ENCODE measurements around the gene MEAF6.

DNA sequence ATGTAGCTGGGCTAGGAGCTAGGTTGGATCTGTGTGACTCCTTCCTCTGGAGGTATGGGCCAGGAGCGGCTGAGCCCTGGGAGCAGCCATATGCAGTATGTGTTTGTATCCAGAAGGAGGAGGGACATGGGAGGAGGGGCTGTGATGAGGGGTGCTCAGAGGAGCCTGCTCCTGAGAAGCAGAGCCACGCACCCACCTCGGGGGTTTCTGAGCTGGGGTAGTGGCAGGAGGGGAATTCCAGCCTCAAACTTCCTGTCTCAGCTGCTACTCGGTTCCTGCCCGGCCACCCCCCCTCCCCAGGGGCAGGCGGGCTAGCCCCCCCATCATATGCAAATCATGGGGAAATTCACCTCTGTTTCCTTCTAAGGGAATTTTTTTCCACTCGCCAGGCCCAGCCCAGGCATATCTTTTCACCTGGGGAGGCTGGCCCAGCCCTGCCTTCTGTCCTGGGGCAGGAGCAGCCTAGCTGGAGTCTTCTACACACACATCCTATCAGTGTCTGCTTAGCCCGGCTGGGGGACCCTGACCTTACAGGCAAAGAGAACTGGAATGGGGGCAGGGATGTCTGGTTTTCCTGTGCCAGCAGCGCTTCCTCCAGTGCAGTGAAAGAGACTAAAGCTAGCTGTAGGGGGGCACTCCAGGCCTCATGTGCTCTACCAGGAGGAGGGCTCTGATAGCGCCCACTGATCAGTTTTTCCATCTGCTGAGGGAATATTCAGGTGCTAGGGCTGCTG, 37.2 kb downstream of the MEAF6 start:
- TF ChIP-seq, protein P1, sequence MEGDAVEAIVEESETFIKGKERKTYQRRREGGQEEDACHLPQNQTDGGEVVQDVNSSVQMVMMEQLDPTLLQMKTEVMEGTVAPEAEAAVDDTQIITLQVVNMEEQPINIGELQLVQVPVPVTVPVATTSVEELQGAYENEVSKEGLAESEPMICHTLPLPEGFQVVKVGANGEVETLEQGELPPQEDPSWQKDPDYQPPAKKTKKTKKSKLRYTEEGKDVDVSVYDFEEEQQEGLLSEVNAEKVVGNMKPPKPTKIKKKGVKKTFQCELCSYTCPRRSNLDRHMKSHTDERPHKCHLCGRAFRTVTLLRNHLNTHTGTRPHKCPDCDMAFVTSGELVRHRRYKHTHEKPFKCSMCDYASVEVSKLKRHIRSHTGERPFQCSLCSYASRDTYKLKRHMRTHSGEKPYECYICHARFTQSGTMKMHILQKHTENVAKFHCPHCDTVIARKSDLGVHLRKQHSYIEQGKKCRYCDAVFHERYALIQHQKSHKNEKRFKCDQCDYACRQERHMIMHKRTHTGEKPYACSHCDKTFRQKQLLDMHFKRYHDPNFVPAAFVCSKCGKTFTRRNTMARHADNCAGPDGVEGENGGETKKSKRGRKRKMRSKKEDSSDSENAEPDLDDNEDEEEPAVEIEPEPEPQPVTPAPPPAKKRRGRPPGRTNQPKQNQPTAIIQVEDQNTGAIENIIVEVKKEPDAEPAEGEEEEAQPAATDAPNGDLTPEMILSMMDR (conservative IDR thresholded peaks at IDR 0.05; ENCODE audit: low read depth in 2 of 2), result no peak
- TF ChIP-seq, protein P2, sequence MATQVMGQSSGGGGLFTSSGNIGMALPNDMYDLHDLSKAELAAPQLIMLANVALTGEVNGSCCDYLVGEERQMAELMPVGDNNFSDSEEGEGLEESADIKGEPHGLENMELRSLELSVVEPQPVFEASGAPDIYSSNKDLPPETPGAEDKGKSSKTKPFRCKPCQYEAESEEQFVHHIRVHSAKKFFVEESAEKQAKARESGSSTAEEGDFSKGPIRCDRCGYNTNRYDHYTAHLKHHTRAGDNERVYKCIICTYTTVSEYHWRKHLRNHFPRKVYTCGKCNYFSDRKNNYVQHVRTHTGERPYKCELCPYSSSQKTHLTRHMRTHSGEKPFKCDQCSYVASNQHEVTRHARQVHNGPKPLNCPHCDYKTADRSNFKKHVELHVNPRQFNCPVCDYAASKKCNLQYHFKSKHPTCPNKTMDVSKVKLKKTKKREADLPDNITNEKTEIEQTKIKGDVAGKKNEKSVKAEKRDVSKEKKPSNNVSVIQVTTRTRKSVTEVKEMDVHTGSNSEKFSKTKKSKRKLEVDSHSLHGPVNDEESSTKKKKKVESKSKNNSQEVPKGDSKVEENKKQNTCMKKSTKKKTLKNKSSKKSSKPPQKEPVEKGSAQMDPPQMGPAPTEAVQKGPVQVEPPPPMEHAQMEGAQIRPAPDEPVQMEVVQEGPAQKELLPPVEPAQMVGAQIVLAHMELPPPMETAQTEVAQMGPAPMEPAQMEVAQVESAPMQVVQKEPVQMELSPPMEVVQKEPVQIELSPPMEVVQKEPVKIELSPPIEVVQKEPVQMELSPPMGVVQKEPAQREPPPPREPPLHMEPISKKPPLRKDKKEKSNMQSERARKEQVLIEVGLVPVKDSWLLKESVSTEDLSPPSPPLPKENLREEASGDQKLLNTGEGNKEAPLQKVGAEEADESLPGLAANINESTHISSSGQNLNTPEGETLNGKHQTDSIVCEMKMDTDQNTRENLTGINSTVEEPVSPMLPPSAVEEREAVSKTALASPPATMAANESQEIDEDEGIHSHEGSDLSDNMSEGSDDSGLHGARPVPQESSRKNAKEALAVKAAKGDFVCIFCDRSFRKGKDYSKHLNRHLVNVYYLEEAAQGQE (IDR thresholded peaks at IDR 0.05; ENCODE audit: unreplicated experiment), result no peak
- no peak for TF ChIP-seq POLR2AphosphoS5 (IDR thresholded peaks at IDR 0.05; ENCODE audit: low read depth)
- no peak for TF ChIP-seq EZH2 (IDR thresholded peaks at IDR 0.05; ENCODE audit: low read depth, unreplicated experiment)
- no peak for TF ChIP-seq EZH2phosphoT487 (IDR thresholded peaks at IDR 0.05; ENCODE audit: unreplicated experiment)
- TF ChIP-seq, protein P3, sequence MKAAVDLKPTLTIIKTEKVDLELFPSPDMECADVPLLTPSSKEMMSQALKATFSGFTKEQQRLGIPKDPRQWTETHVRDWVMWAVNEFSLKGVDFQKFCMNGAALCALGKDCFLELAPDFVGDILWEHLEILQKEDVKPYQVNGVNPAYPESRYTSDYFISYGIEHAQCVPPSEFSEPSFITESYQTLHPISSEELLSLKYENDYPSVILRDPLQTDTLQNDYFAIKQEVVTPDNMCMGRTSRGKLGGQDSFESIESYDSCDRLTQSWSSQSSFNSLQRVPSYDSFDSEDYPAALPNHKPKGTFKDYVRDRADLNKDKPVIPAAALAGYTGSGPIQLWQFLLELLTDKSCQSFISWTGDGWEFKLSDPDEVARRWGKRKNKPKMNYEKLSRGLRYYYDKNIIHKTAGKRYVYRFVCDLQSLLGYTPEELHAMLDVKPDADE (IDR thresholded peaks at IDR 0.05), result no peak
- TF ChIP-seq CREB1 (CRISPR knock-in tag; IDR thresholded peaks at IDR 0.05; ENCODE audit: low read depth), result no peak
- no peak for TF ChIP-seq ZNF114 (CRISPR knock-in tag; IDR thresholded peaks at IDR 0.05)
- no peak for TF ChIP-seq STAT1 (IDR thresholded peaks at IDR 0.05; ENCODE audit: unreplicated experiment)
- no peak for TF ChIP-seq JUNB (IDR thresholded peaks at IDR 0.05; ENCODE audit: unreplicated experiment)
- TF ChIP-seq, protein P4, sequence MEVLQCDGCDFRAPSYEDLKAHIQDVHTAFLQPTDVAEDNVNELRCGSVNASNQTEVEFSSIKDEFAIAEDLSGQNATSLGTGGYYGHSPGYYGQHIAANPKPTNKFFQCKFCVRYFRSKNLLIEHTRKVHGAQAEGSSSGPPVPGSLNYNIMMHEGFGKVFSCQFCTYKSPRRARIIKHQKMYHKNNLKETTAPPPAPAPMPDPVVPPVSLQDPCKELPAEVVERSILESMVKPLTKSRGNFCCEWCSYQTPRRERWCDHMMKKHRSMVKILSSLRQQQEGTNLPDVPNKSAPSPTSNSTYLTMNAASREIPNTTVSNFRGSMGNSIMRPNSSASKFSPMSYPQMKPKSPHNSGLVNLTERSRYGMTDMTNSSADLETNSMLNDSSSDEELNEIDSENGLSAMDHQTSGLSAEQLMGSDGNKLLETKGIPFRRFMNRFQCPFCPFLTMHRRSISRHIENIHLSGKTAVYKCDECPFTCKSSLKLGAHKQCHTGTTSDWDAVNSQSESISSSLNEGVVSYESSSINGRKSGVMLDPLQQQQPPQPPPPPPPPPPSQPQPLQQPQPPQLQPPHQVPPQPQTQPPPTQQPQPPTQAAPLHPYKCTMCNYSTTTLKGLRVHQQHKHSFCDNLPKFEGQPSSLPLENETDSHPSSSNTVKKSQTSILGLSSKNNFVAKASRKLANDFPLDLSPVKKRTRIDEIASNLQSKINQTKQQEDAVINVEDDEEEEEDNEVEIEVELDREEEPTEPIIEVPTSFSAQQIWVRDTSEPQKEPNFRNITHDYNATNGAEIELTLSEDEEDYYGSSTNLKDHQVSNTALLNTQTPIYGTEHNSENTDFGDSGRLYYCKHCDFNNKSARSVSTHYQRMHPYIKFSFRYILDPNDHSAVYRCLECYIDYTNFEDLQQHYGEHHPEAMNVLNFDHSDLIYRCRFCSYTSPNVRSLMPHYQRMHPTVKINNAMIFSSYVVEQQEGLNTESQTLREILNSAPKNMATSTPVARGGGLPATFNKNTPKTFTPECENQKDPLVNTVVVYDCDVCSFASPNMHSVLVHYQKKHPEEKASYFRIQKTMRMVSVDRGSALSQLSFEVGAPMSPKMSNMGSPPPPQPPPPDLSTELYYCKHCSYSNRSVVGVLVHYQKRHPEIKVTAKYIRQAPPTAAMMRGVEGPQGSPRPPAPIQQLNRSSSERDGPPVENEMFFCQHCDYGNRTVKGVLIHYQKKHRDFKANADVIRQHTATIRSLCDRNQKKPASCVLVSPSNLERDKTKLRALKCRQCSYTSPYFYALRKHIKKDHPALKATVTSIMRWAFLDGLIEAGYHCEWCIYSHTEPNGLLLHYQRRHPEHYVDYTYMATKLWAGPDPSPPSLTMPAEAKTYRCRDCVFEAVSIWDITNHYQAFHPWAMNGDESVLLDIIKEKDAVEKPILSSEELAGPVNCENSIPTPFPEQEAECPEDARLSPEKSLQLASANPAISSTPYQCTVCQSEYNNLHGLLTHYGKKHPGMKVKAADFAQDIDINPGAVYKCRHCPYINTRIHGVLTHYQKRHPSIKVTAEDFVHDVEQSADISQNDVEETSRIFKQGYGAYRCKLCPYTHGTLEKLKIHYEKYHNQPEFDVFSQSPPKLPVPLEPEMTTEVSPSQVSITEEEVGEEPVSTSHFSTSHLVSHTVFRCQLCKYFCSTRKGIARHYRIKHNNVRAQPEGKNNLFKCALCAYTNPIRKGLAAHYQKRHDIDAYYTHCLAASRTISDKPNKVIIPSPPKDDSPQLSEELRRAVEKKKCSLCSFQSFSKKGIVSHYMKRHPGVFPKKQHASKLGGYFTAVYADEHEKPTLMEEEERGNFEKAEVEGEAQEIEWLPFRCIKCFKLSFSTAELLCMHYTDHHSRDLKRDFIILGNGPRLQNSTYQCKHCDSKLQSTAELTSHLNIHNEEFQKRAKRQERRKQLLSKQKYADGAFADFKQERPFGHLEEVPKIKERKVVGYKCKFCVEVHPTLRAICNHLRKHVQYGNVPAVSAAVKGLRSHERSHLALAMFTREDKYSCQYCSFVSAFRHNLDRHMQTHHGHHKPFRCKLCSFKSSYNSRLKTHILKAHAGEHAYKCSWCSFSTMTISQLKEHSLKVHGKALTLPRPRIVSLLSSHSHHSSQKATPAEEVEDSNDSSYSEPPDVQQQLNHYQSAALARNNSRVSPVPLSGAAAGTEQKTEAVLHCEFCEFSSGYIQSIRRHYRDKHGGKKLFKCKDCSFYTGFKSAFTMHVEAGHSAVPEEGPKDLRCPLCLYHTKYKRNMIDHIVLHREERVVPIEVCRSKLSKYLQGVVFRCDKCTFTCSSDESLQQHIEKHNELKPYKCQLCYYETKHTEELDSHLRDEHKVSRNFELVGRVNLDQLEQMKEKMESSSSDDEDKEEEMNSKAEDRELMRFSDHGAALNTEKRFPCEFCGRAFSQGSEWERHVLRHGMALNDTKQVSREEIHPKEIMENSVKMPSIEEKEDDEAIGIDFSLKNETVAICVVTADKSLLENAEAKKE (CRISPR knock-in tag; IDR thresholded peaks at IDR 0.05), result no peak
